Parathyroid adenoma (tissue), 2 donors: ENCODE data around the gene ASIC2.

ENCODE experiments used
- H2AFZ ChIP-seq: fragments of 300-600 bp; sonication (generic); one replicate; pipeline ENCODE4 v1.7.0; 2017; ENCODE audit warnings: antibody characterized with exemption, mild to moderate bottlenecking
- H3K27ac ChIP-seq: fragments of 300-600 bp; sonication (generic); one replicate; pipeline ENCODE4 v1.7.0; 2017
- H3K27me3 ChIP-seq: fragments of 300-600 bp; sonication (generic); one replicate; pipeline ENCODE4 v1.7.0; 2017; ENCODE audit warnings: low read length; ENCODE audit not compliant: control insufficient read depth, insufficient read depth
- H3K36me3 ChIP-seq: fragments of 300-600 bp; sonication (generic); one replicate; pipeline ENCODE4 v1.7.0; 2017; ENCODE audit warnings: low read length; ENCODE audit not compliant: control insufficient read depth, insufficient read depth
- H3K4me1 ChIP-seq: fragments of 300-600 bp; sonication (generic); one replicate; pipeline ENCODE4 v1.7.0; 2017; ENCODE audit warnings: control low read depth
- H3K4me2 ChIP-seq: fragments of 300-600 bp; sonication (generic); one replicate; pipeline ENCODE4 v1.7.0; 2017; ENCODE audit warnings: low read length
- H3K4me3 ChIP-seq: fragments of 300-600 bp; sonication (generic); one replicate; pipeline ENCODE4 v1.7.0; 2017; ENCODE audit warnings: low read depth, low read length
- H3K79me2 ChIP-seq: fragments of 300-600 bp; sonication (generic); one replicate; pipeline ENCODE4 v1.7.0; 2017; ENCODE audit warnings: control low read depth
- H3K9ac ChIP-seq: fragments of 300-600 bp; sonication (generic); one replicate; pipeline ENCODE4 v1.7.0; 2017; ENCODE audit warnings: mild to moderate bottlenecking
- H3K9me3 ChIP-seq: fragments of 300-600 bp; sonication (generic); one replicate; pipeline ENCODE4 v1.7.0; 2017; ENCODE audit warnings: low read length; ENCODE audit not compliant: control insufficient read depth
- CTCF ChIP-seq: fragments of 300-600 bp; sonication (generic); IDR thresholded peaks from one replicate; pipeline ENCODE4 v1.7.0; 2017; ENCODE audit warnings: antibody characterized with exemption, mild to moderate bottlenecking
- donor health status: primary hyperparathyroidism.

The ASIC2 gene

GRCh38 chr17:33273743-33274410, 19.2 kb downstream of the ASIC2 start:
- no peak overlapping the region for H3K4me3 ChIP-seq

GRCh38 chr17:33273271-33273670, 19.8 kb downstream of the ASIC2 start:
- no peak overlapping the region for H3K4me3 ChIP-seq
- no peaks in the 10 kb centered on the region for H3K9me3 ChIP-seq
- TF ChIP-seq CTCF: no peak
- H3K4me1 ChIP-seq: no peaks in the 10 kb centered on the region
- H2AFZ ChIP-seq: no peak overlapping the region
- no peaks in the 10 kb centered on the region for H3K27me3 ChIP-seq
- H3K36me3 ChIP-seq: no peaks in the 10 kb centered on the region
- H3K4me2 ChIP-seq: no peak overlapping the region
- H3K79me2 ChIP-seq: no peaks in the 10 kb centered on the region
- no peak overlapping the region for H3K27ac ChIP-seq
- no peak overlapping the region for H3K9ac ChIP-seq

More at GRCh38 chr17:33273743-33274410, 19.2 kb downstream of the ASIC2 start:
- Histone ChIP-seq H3K9me3 (no peaks in the 10 kb centered on the region), H3K4me2 (no peak overlapping the region), H3K79me2 (no peaks in the 10 kb centered on the region), H3K9ac (no peak overlapping the region), H3K4me1 (no peaks in the 10 kb centered on the region), H3K27ac (no peak overlapping the region), H3K27me3 (no peaks in the 10 kb centered on the region), H3K36me3 (no peaks in the 10 kb centered on the region), H2AFZ (no peak overlapping the region)
- no peak for TF ChIP-seq CTCF

- Histone ChIP-seq H3K4me2 (no peak overlapping the region), H3K4me3 (no peak overlapping the region), H3K27me3 (no peaks in the 10 kb centered on the region), H3K27ac (no peak overlapping the region), H3K79me2 (no peaks in the 10 kb centered on the region), H3K9me3 (no peaks in the 10 kb centered on the region), H3K36me3 (no peaks in the 10 kb centered on the region), H3K4me1 (no peaks in the 10 kb centered on the region), H3K9ac (no peak overlapping the region), H2AFZ (no peak overlapping the region)
- TF ChIP-seq CTCF: no peak
These were observed 20.7 kb downstream of the ASIC2 start for GRCh38 chr17:33272438-33272837.

- no peaks in the 10 kb centered on the region for H3K36me3 ChIP-seq
- H3K79me2 ChIP-seq: no peaks in the 10 kb centered on the region
- no peak overlapping the region for H3K27ac ChIP-seq
- H3K4me1 ChIP-seq: no peaks in the 10 kb centered on the region
- H2AFZ ChIP-seq: no peak overlapping the region
- H3K9me3 ChIP-seq: no peaks in the 10 kb centered on the region
- no peaks in the 10 kb centered on the region for H3K27me3 ChIP-seq
- H3K9ac ChIP-seq: no peak overlapping the region
- no peak overlapping the region for H3K4me3 ChIP-seq
- TF ChIP-seq CTCF: no peak
- H3K4me2 ChIP-seq: no peak overlapping the region
These were observed 23.6 kb downstream of the ASIC2 start for GRCh38 chr17:33269337-33270060.
